ENCODE measurements around the gene CTSC.

- TF ChIP-seq CTCF (optimal IDR thresholded peaks at IDR 0.05 in 1 of 3, IDR thresholded peaks at IDR 0.05 in 1 of 3, conservative IDR thresholded peaks at IDR 0.05 in 1 of 3; ENCODE audit: extremely low read depth in 1 of 3, insufficient read depth in 2 of 3, low read length in 3 of 3): no peak
- TF ChIP-seq EZH2 (IDR thresholded peaks at IDR 0.05; ENCODE audit: low read length): no peak
Observed at GRCh38 chr11:88357323-88358039, 19.9 kb upstream of the CTSC start.

All from keratinocyte (primary cell).